ENCODE results near the gene ABCC1.

The ABCC1 gene

GRCh38 chr16:16059160-16059559 is 109.7 kb downstream of the ABCC1 start:
- DNase-seq = no peak

GRCh38 chr16:16059895-16060590 is 110.6 kb downstream of the ABCC1 start:
- DNase-seq = no peak

- DNase-seq = peak; percentile 98
These were observed 112.9 kb downstream of the ABCC1 start for GRCh38 chr16:16062023-16062937.

GRCh38 chr16:16063683-16064082 is 114.3 kb downstream of the ABCC1 start:
- no peak for DNase-seq

GRCh38 chr16:16064874-16065384 is 115.5 kb downstream of the ABCC1 start:
- no peak for DNase-seq

- no peak for DNase-seq
These were observed 117.7 kb downstream of the ABCC1 start for GRCh38 chr16:16067127-16067526.

GRCh38 chr16:16071631-16072244 is 122.3 kb downstream of the ABCC1 start:
- peak; percentile 3 for DNase-seq

GRCh38 chr16:16073001-16073545 is 123.7 kb downstream of the ABCC1 start:
- DNase-seq = no peak

- DNase-seq = peak; percentile 94
These were observed 124.8 kb downstream of the ABCC1 start for GRCh38 chr16:16073891-16074881.

- peak; percentile 97 for DNase-seq
These were observed 126.3 kb downstream of the ABCC1 start for GRCh38 chr16:16075488-16076422.

- DNase-seq = no peak
These were observed 127.0 kb downstream of the ABCC1 start for GRCh38 chr16:16076423-16076813.

GRCh38 chr16:16080465-16081065 is 131.1 kb downstream of the ABCC1 start:
- no peak for DNase-seq

GRCh38 chr16:16081141-16081540 is 131.7 kb downstream of the ABCC1 start:
- DNase-seq = no peak

- DNase-seq = no peak
These were observed 132.8 kb downstream of the ABCC1 start for GRCh38 chr16:16082255-16082654.

GRCh38 chr16:16083421-16084156 is 134.2 kb downstream of the ABCC1 start:
- DNase-seq = peak; percentile 88

GRCh38 chr16:16084874-16085273 is 135.5 kb downstream of the ABCC1 start:
- no peak for DNase-seq

GRCh38 chr16:16086653-16087446 is 137.4 kb downstream of the ABCC1 start:
- no peak for DNase-seq

- no peak for DNase-seq
These were observed 140.8 kb downstream of the ABCC1 start for GRCh38 chr16:16090238-16090637.

Measured in MV-4-11 (cell line).